Measurements from ENCODE around the gene RAB31. TPM values are rescaled to one million over a fixed set of nuclear protein-coding genes. Genes with fewer than 3 reads are reported as not detected.
A peak's percentile ranks its signal among the peaks of the same experiment; 100 is the strongest.

The RAB31 gene
- total RNA-seq, 1 experiment from 2014 or later: 118 TPM

DNA sequence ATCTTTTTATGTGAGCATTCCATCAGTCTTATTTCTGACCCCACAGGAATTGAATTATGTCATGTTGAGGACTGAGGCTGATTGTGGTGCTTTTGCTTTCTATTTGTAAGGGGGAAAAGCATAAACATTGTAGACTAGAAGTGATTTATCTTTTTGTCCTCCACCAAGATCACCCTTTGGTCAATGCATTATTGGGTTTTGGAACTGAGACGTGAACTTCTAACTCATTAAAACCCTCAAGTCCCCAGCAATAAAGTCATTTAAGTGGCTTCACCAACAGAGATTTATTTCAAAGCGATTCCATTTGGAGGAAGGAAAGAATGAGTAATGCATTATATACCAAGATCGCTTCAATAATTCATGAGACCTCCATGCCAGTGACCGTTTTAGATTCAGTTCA is 102.2 kb downstream of the RAB31 start:
- TF ChIP-seq CTCF (IDR thresholded peaks at IDR 0.05) (no peak), TCF7L2 (IDR thresholded peaks at IDR 0.05; ENCODE audit: low read depth, low read length) (no peak), SIN3A (IDR thresholded peaks at IDR 0.05; ENCODE audit: borderline replicate concordance, insufficient read depth, low read depth, low read length) (no peak), POLR2AphosphoS5 (IDR thresholded peaks at IDR 0.05; ENCODE audit: low read depth, low read length) (no peak)
- TF ChIP-seq, protein P1, sequence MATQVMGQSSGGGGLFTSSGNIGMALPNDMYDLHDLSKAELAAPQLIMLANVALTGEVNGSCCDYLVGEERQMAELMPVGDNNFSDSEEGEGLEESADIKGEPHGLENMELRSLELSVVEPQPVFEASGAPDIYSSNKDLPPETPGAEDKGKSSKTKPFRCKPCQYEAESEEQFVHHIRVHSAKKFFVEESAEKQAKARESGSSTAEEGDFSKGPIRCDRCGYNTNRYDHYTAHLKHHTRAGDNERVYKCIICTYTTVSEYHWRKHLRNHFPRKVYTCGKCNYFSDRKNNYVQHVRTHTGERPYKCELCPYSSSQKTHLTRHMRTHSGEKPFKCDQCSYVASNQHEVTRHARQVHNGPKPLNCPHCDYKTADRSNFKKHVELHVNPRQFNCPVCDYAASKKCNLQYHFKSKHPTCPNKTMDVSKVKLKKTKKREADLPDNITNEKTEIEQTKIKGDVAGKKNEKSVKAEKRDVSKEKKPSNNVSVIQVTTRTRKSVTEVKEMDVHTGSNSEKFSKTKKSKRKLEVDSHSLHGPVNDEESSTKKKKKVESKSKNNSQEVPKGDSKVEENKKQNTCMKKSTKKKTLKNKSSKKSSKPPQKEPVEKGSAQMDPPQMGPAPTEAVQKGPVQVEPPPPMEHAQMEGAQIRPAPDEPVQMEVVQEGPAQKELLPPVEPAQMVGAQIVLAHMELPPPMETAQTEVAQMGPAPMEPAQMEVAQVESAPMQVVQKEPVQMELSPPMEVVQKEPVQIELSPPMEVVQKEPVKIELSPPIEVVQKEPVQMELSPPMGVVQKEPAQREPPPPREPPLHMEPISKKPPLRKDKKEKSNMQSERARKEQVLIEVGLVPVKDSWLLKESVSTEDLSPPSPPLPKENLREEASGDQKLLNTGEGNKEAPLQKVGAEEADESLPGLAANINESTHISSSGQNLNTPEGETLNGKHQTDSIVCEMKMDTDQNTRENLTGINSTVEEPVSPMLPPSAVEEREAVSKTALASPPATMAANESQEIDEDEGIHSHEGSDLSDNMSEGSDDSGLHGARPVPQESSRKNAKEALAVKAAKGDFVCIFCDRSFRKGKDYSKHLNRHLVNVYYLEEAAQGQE (IDR thresholded peaks at IDR 0.05; ENCODE audit: insufficient read depth in 1 of 2, low read depth in 2 of 2, low read length in 1 of 2): no peak
- ChIA-PET CTCF (no interaction called here), POLR2A (no interaction called here)
- intact Hi-C loops (cut with micrococcal nuclease; ENCODE audit: unreplicated experiment) (no loop called here), in situ Hi-C loops (cut with HindIII; ENCODE audit: low pct_unique_long_range_greater_than_20kb, low sequenced_read_pairs) (no loop called here)
- Histone ChIP-seq H3K9me3 (ENCODE audit: control insufficient read depth, insufficient read depth, low read depth, low read length) (no peaks in the 10 kb centered on the region), H3K27ac (ENCODE audit: low read length) (peak overlapping the region; percentile 74), H3K4me1 (ENCODE audit: control insufficient read depth, insufficient read depth, low read length) (peaks cover 60% of the 10 kb centered on the region), H3K4me3 (ENCODE audit: low read depth in 2 of 2, low read length in 2 of 2) (no peak overlapping the region), H3K36me3 (ENCODE audit: control insufficient read depth, insufficient read depth, low read length) (no peaks in the 10 kb centered on the region), H3K27me3 (ENCODE audit: control insufficient read depth, insufficient read depth, low read length) (no peaks in the 10 kb centered on the region)
- no TSS peak for BruUV-seq (replicated peaks)
- DNase-seq (ENCODE audit: low read depth, low spot score) (no peak), ATAC-seq (no peak)

DNA sequence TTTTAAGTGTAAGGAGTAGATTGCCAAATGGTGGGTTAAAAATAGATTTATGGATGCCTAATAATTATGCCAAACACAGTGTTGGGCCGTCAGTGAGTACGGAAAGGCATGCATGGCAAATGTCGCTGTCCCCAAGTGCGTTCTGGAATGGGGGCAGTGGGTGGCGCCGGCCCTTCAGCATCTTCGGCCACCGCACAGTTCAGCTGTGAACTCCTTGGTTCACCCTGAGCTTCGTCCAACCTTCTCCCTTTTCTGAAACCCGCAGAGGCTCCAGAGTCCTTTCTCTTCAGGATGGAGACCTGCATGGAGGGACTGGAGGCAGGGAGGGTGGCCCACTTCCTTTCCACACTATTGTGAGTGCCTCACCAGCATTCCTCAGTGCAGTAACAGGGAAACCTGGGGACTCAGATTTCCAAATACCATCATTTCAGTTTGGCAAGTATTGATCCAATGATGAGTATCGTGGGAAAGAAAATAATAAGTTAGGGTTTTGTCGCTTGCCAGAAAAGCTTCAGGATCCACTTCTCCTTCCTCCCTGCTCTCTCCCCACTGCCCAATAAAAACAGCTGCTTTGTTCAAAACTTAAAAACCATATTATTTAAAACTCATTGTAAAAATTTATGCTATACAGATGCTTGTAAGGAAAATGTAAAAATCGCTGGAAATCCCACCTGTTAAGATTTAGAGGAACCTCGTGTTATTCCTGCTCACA is 103.0 kb downstream of the RAB31 start:
- TSS peak; percentile 25 for BruUV-seq (replicated peaks)
- intact Hi-C loops (cut with micrococcal nuclease; ENCODE audit: unreplicated experiment) (no loop called here), in situ Hi-C loops (cut with HindIII; ENCODE audit: low pct_unique_long_range_greater_than_20kb, low sequenced_read_pairs) (no loop called here)
- ATAC-seq (no peak), DNase-seq (ENCODE audit: low read depth, low spot score) (no peak)
- Histone ChIP-seq H3K4me1 (ENCODE audit: control insufficient read depth, insufficient read depth, low read length) (peaks cover 60% of the 10 kb centered on the region), H3K27me3 (ENCODE audit: control insufficient read depth, insufficient read depth, low read length) (no peaks in the 10 kb centered on the region), H3K4me3 (ENCODE audit: low read depth in 2 of 2, low read length in 2 of 2) (no peak overlapping the region), H3K27ac (ENCODE audit: low read length) (peak overlapping the region; percentile 74; the same call in 1 of the 2 replicates), H3K36me3 (ENCODE audit: control insufficient read depth, insufficient read depth, low read length) (peaks cover under 1% of the 10 kb centered on the region; the same call in 1 of the 2 replicates), H3K9me3 (ENCODE audit: control insufficient read depth, insufficient read depth, low read depth, low read length) (no peaks in the 10 kb centered on the region)
- TF ChIP-seq SIN3A (IDR thresholded peaks at IDR 0.05; ENCODE audit: borderline replicate concordance, insufficient read depth, low read depth, low read length) (no peak), CTCF (IDR thresholded peaks at IDR 0.05) (no peak), POLR2AphosphoS5 (IDR thresholded peaks at IDR 0.05; ENCODE audit: low read depth, low read length) (no peak), TCF7L2 (IDR thresholded peaks at IDR 0.05; ENCODE audit: low read depth, low read length) (no peak)
- TF ChIP-seq, protein P1 (IDR thresholded peaks at IDR 0.05; ENCODE audit: insufficient read depth in 1 of 2, low read depth in 2 of 2, low read length in 1 of 2): no peak
- ChIA-PET CTCF (no interaction called here), POLR2A (no interaction called here)
